GM19324 (cell line): ENCODE data around the gene PDE4C.

Experiments
- ATAC-seq: cut with Tn5 transposase; IDR thresholded peaks from one replicate; pipeline ENCODE4 v1.9.1; 2021; ENCODE audit warnings: mild to moderate bottlenecking, moderate library complexity; ENCODE audit not compliant: unreplicated experiment, low FRiP score

The PDE4C gene

GRCh38 chr19:18203408-18203862, 22.8 kb downstream of the PDE4C start:
- ATAC-seq = peak; percentile 1

GRCh38 chr19:18202778-18203407, 23.3 kb downstream of the PDE4C start:
- ATAC-seq = no peak

- ATAC-seq = no peak
Observed at GRCh38 chr19:18202397-18202777, 23.9 kb downstream of the PDE4C start.

- ATAC-seq = no peak
Observed at GRCh38 chr19:18198374-18198773, 27.9 kb downstream of the PDE4C start.

GRCh38 chr19:18197941-18198340, 28.3 kb downstream of the PDE4C start:
- no peak for ATAC-seq

- ATAC-seq = no peak
Observed at GRCh38 chr19:18197306-18197705, 28.9 kb downstream of the PDE4C start.

- no peak for ATAC-seq
Observed at GRCh38 chr19:18196511-18196845, 29.8 kb downstream of the PDE4C start.

GRCh38 chr19:18194554-18195238, 31.5 kb downstream of the PDE4C start:
- ATAC-seq = no peak

GRCh38 chr19:18194181-18194530, 32.1 kb downstream of the PDE4C start:
- no peak for ATAC-seq

GRCh38 chr19:18193388-18194180, 32.7 kb downstream of the PDE4C start:
- ATAC-seq = no peak

- peak; percentile 91 for ATAC-seq
Observed at GRCh38 chr19:18192673-18193387, 33.4 kb downstream of the PDE4C start, which contains the start of gene MPV17L2. Gene MPV17L2, plus strand, starts transcription at chr19:18193218. Its CDS starts 64 bp downstream, at chr19:18193282.

- ATAC-seq = no peak
Observed at GRCh38 chr19:18191640-18192062, 34.6 kb downstream of the PDE4C start.

- ATAC-seq = no peak
Observed at GRCh38 chr19:18190278-18190677, 36.0 kb downstream of the PDE4C start.

- ATAC-seq = no peak
Observed at GRCh38 chr19:18185538-18185937, 40.7 kb downstream of the PDE4C start.

- no peak for ATAC-seq
Observed at GRCh38 chr19:18183529-18183928, 42.7 kb downstream of the PDE4C start.

GRCh38 chr19:18179957-18180356, 46.3 kb downstream of the PDE4C start:
- ATAC-seq = no peak

GRCh38 chr19:18176367-18177310, 49.6 kb downstream of the PDE4C start:
- no peak for ATAC-seq

- ATAC-seq = no peak
Observed at GRCh38 chr19:18174983-18175382, 51.3 kb downstream of the PDE4C start.
